Measurements from ENCODE around the gene JARID2. TPM values are rescaled to one million over a fixed set of nuclear protein-coding genes. Genes with fewer than 3 reads are reported as not detected.

Gene JARID2
- polyA plus RNA-seq, 1 donor (not counting 4 experiments of a cell fraction or from before 2014, with no cell fraction given) = 11.0 TPM

- dilution Hi-C loops (cut with MboI; ENCODE audit: extremely low pct_ligation_motif_present, low sequenced_read_pairs) = no loop called here
- H4K20me1 ChIP-seq (ENCODE audit: control insufficient read depth, extremely low read depth, insufficient read depth, low read length) = no peaks in the 10 kb centered on the region
- H3K4me2 ChIP-seq (ENCODE audit: control insufficient read depth, extremely low read depth, insufficient read depth, low read depth, low read length) = no peak overlapping the region
- H3K4me1 ChIP-seq (ENCODE audit: control insufficient read depth, extremely low read depth, insufficient read depth, low read length) = peaks cover 25% of the 10 kb centered on the region
- peaks cover 0 to 7% of the 10 kb centered on the region in 2 experiments for H3K36me3 ChIP-seq (ENCODE audit: control insufficient read depth in 2 of 2, extremely low read depth in 1 of 2, insufficient read depth in 2 of 2, low read length in 2 of 2)
- no peak overlapping the region for H2AFZ ChIP-seq (ENCODE audit: control insufficient read depth, low read length)
- no peak for TF ChIP-seq CTCF (optimal IDR thresholded peaks at IDR 0.05 in 1 of 3, IDR thresholded peaks at IDR 0.05 in 1 of 3, conservative IDR thresholded peaks at IDR 0.05 in 1 of 3; ENCODE audit: extremely low read depth in 1 of 3, insufficient read depth in 2 of 3, low read length in 3 of 3)
- no peak for TF ChIP-seq EZH2 (IDR thresholded peaks at IDR 0.05; ENCODE audit: low read length)
- no peaks in the 10 kb centered on the region for H3K27me3 ChIP-seq (ENCODE audit: control insufficient read depth, extremely low read depth, insufficient read depth, low read length)
- H3K9ac ChIP-seq (ENCODE audit: control insufficient read depth, extremely low read depth, insufficient read depth, low read length) = no peak overlapping the region
- H3K4me3 ChIP-seq (ENCODE audit: control insufficient read depth in 2 of 3, extremely low read depth in 1 of 3, insufficient read depth in 2 of 3, low read depth in 1 of 3, low read length in 3 of 3) = no peak overlapping the region
- H3K79me2 ChIP-seq (ENCODE audit: control insufficient read depth, insufficient read depth, low read length) = peaks cover 46% of the 10 kb centered on the region
- H3K9me3 ChIP-seq (ENCODE audit: control insufficient read depth, low read depth, low read length) = no peaks in the 10 kb centered on the region
- H3K9me1 ChIP-seq (ENCODE audit: control insufficient read depth, extremely low read depth, insufficient read depth, low read length) = peaks cover 7% of the 10 kb centered on the region
- no peak overlapping the region for H3K27ac ChIP-seq (ENCODE audit: control insufficient read depth, insufficient read depth, low read length)
- DNase-seq (ENCODE audit: low read depth, low spot score) = no peak
- no peak for FAIRE-seq
Measured at GRCh38 chr6:15452182-15452941, 206.5 kb downstream of the JARID2 start.

- H4K20me1 ChIP-seq (ENCODE audit: control insufficient read depth, extremely low read depth, insufficient read depth, low read length) = no peaks in the 10 kb centered on the region
- H3K27me3 ChIP-seq (ENCODE audit: control insufficient read depth, extremely low read depth, insufficient read depth, low read length) = no peaks in the 10 kb centered on the region
- peaks cover 7% of the 10 kb centered on the region for H3K9me1 ChIP-seq (ENCODE audit: control insufficient read depth, extremely low read depth, insufficient read depth, low read length)
- dilution Hi-C loops (cut with MboI; ENCODE audit: extremely low pct_ligation_motif_present, low sequenced_read_pairs) = no loop called here
- no peak overlapping the region for H3K27ac ChIP-seq (ENCODE audit: control insufficient read depth, insufficient read depth, low read length)
- H3K4me3 ChIP-seq (ENCODE audit: control insufficient read depth in 2 of 3, extremely low read depth in 1 of 3, insufficient read depth in 2 of 3, low read depth in 1 of 3, low read length in 3 of 3) = no peak overlapping the region
- peaks cover 45% of the 10 kb centered on the region for H3K79me2 ChIP-seq (ENCODE audit: control insufficient read depth, insufficient read depth, low read length)
- no peak overlapping the region for H3K4me2 ChIP-seq (ENCODE audit: control insufficient read depth, extremely low read depth, insufficient read depth, low read depth, low read length)
- no peak overlapping the region for H2AFZ ChIP-seq (ENCODE audit: control insufficient read depth, low read length)
- H3K9ac ChIP-seq (ENCODE audit: control insufficient read depth, extremely low read depth, insufficient read depth, low read length) = no peak overlapping the region
- peaks cover 0 to 7% of the 10 kb centered on the region in 2 experiments for H3K36me3 ChIP-seq (ENCODE audit: control insufficient read depth in 2 of 2, extremely low read depth in 1 of 2, insufficient read depth in 2 of 2, low read length in 2 of 2)
- TF ChIP-seq EZH2 (IDR thresholded peaks at IDR 0.05; ENCODE audit: low read length) (no peak), CTCF (optimal IDR thresholded peaks at IDR 0.05 in 1 of 3, IDR thresholded peaks at IDR 0.05 in 1 of 3, conservative IDR thresholded peaks at IDR 0.05 in 1 of 3; ENCODE audit: extremely low read depth in 1 of 3, insufficient read depth in 2 of 3, low read length in 3 of 3) (no peak)
- peaks cover 25% of the 10 kb centered on the region for H3K4me1 ChIP-seq (ENCODE audit: control insufficient read depth, extremely low read depth, insufficient read depth, low read length)
- DNase-seq (ENCODE audit: low read depth, low spot score) = no peak
- no peak for FAIRE-seq
- H3K9me3 ChIP-seq (ENCODE audit: control insufficient read depth, low read depth, low read length) = no peaks in the 10 kb centered on the region
Measured at GRCh38 chr6:15453186-15453585, 207.3 kb downstream of the JARID2 start.

Measured in keratinocyte (primary cell).